Body of pancreas (tissue), 4 donors: ENCODE data around the gene TDP2.

ENCODE experiments used
- POLR2A ChIP-seq, 3 donors: fragments of 450-650 bp; IDR thresholded peaks; one replicate each; pipeline ENCODE4 v1.6.1; 2016; ENCODE audit warnings: antibody characterized with exemption in 3 of 3, mild to moderate bottlenecking in 2 of 3
- TF ChIP-seq, protein P1 (sequence below), 7 experiments: fragments of 450-650 bp in 4 of 7; fragments of 200-600 bp in 3 of 7; sonication (generic) in 3 of 7; IDR thresholded peaks; one replicate each; pipeline ENCODE4 v1.5.1; 2016 to 2019; ENCODE audit warnings: antibody characterized with exemption in 7 of 7

DNA sequence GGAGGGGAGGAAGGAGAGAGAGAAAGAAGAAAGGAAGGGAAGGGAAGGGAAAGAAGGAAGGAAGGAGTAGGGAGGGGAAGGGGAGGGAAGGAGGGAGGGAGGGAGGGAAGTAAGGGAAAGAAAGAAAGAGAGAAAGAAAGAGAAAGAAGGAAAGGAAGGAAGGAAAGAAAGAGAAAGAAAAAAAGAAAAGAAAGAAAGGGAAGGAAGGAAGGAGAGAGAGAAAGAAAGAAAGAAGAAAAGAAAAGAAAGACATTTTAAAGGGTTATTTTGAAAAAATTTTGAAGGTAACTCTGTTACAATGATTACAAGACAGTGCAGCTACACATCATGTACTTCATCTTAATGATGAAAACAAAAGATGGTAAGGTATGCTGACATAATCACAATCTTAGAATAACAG lies 24.6 kb downstream of the TDP2 start:
- TF ChIP-seq, protein P1, sequence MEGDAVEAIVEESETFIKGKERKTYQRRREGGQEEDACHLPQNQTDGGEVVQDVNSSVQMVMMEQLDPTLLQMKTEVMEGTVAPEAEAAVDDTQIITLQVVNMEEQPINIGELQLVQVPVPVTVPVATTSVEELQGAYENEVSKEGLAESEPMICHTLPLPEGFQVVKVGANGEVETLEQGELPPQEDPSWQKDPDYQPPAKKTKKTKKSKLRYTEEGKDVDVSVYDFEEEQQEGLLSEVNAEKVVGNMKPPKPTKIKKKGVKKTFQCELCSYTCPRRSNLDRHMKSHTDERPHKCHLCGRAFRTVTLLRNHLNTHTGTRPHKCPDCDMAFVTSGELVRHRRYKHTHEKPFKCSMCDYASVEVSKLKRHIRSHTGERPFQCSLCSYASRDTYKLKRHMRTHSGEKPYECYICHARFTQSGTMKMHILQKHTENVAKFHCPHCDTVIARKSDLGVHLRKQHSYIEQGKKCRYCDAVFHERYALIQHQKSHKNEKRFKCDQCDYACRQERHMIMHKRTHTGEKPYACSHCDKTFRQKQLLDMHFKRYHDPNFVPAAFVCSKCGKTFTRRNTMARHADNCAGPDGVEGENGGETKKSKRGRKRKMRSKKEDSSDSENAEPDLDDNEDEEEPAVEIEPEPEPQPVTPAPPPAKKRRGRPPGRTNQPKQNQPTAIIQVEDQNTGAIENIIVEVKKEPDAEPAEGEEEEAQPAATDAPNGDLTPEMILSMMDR (IDR thresholded peaks at IDR 0.05), result no peak
- no peak for TF ChIP-seq POLR2A (IDR thresholded peaks at IDR 0.05)
